CD14-positive monocyte (primary cell): ENCODE results near the gene PEX19. TPM values are rescaled to one million over a fixed set of nuclear protein-coding genes. Genes with fewer than 3 reads are reported as not detected.

Source experiments
- DNase-seq, 3 donors: peaks; one replicate each; pipeline ENCODE4 v3.0.0-alpha.2; 2011 to 2022
- H2AFZ ChIP-seq: 2 replicates; pipeline ENCODE4 v1.6.0; 2012; ENCODE audit warnings: mild to moderate bottlenecking, low read depth, low read length, inconsistent platforms; ENCODE audit not compliant: insufficient read depth, poor library complexity, severe bottlenecking
- H3K27ac ChIP-seq, 2 donors: 1 replicate in 1 of 2; 2 replicates in 1 of 2; pipeline ENCODE4 v1.5.1; 2012 to 2013; ENCODE audit warnings: low read length in 2 of 2, control low read depth in 1 of 2, inconsistent platforms in 1 of 2, low read depth in 1 of 2, mild to moderate bottlenecking in 1 of 2
- H3K27me3 ChIP-seq, 2 donors: one replicate each; pipeline versions ENCODE4 v1.6.0 to v1.6.1; 2011 to 2013; ENCODE audit warnings: low read length in 2 of 2; ENCODE audit not compliant: control insufficient read depth in 2 of 2, insufficient read depth in 2 of 2
- H3K36me3 ChIP-seq, 2 donors: replicated peaks in 1 of 2; 1 replicate in 1 of 2; 2 replicates in 1 of 2; pipeline versions ENCODE4 v1.5.1 to v1.6.1; 2012 to 2013; ENCODE audit warnings: low read length in 2 of 2, control low read depth in 1 of 2, inconsistent platforms in 1 of 2, mild to moderate bottlenecking in 1 of 2; ENCODE audit not compliant: insufficient read depth in 2 of 2, control insufficient read depth in 1 of 2
- H3K4me1 ChIP-seq, 2 donors: 1 replicate in 1 of 2; 2 replicates in 1 of 2; pipeline versions ENCODE4 v1.5.1 to v1.6.1; 2012 to 2013; ENCODE audit warnings: low read length in 2 of 2, control low read depth in 1 of 2, inconsistent platforms in 1 of 2, mild to moderate bottlenecking in 1 of 2, moderate library complexity in 1 of 2; ENCODE audit not compliant: insufficient read depth in 2 of 2, control insufficient read depth in 1 of 2
- H3K4me2 ChIP-seq: replicated peaks from 2 replicates; pipeline ENCODE3; 2012; ENCODE audit warnings: low read length, moderate library complexity, mild to moderate bottlenecking; ENCODE audit not compliant: poor library complexity, severe bottlenecking; ENCODE audit errors: extremely low read depth
- H3K4me3 ChIP-seq, 3 experiments: fragments of 200-600 bp in 1 of 3; sonication (generic) in 1 of 3; replicated peaks in 1 of 3; 1 replicate in 2 of 3; 2 replicates in 1 of 3; pipeline ENCODE4 v1.5.1; 2011 to 2013; ENCODE audit warnings: low read length in 3 of 3, mild to moderate bottlenecking in 3 of 3, control low read depth in 2 of 3, low read depth in 2 of 3, inconsistent platforms in 1 of 3, moderate library complexity in 1 of 3
- H3K79me2 ChIP-seq: 2 replicates; pipeline ENCODE4 v1.6.0; 2012; ENCODE audit warnings: mild to moderate bottlenecking, control low read depth, inconsistent platforms, low read length, moderate library complexity; ENCODE audit not compliant: insufficient read depth
- H3K9ac ChIP-seq: 2 replicates; pipeline ENCODE4 v1.6.0; 2017; ENCODE audit warnings: low read length, mild to moderate bottlenecking; ENCODE audit not compliant: insufficient read depth, poor library complexity, severe bottlenecking
- H3K9me3 ChIP-seq, 2 donors: replicated peaks in 1 of 2; 1 replicate in 1 of 2; 2 replicates in 1 of 2; pipeline versions ENCODE4 v1.5.1 to v1.6.1; 2012 to 2013; ENCODE audit warnings: low read length in 2 of 2, control low read depth in 1 of 2; ENCODE audit not compliant: control insufficient read depth in 1 of 2, insufficient read depth in 1 of 2
- H4K20me1 ChIP-seq: 2 replicates; pipeline ENCODE4 v1.6.0; 2012; ENCODE audit warnings: mild to moderate bottlenecking, low read length, control low read depth, moderate library complexity; ENCODE audit not compliant: insufficient read depth
- H3K27ac Mint-ChIP-seq, 7 donors: one replicate each; pipeline ENCODE4 v1.8.0; 2020; ENCODE audit warnings: mild to moderate bottlenecking in 7 of 7, mixed read lengths in 7 of 7, moderate library complexity in 6 of 7, inconsistent platforms in 2 of 7
- H3K27me3 Mint-ChIP-seq, 3 donors: one replicate each; pipeline ENCODE4 v1.8.0; 2021 to 2022; ENCODE audit warnings: low read depth in 3 of 3, mild to moderate bottlenecking in 3 of 3, mixed read lengths in 3 of 3, moderate library complexity in 3 of 3, inconsistent platforms in 1 of 3
- H3K36me3 Mint-ChIP-seq, 2 donors: one replicate each; pipeline ENCODE4 v1.8.0; 2020; ENCODE audit warnings: mixed read lengths in 2 of 2, inconsistent platforms in 1 of 2, mild to moderate bottlenecking in 1 of 2
- H3K4me1 Mint-ChIP-seq: one replicate; pipeline ENCODE4 v1.8.0; 2020; ENCODE audit warnings: mild to moderate bottlenecking, mixed read lengths
- H3K4me3 Mint-ChIP-seq, 2 donors: one replicate each; pipeline ENCODE4 v1.8.0; 2020; ENCODE audit warnings: mild to moderate bottlenecking in 2 of 2, mixed read lengths in 2 of 2, moderate library complexity in 1 of 2
- H3K9me3 Mint-ChIP-seq, 7 donors: one replicate each; pipeline ENCODE4 v1.8.0; 2020 to 2022; ENCODE audit warnings: mixed read lengths in 7 of 7, mild to moderate bottlenecking in 6 of 7, moderate library complexity in 6 of 7, inconsistent platforms in 2 of 7
- WGBS: methylation state at CpG from one replicate; pipeline ENCODE4 v1.1.5; 2013; ENCODE audit warnings: missing lambda C conversion rate; ENCODE audit not compliant: insufficient coverage; 5-methylcytosine and 5-hydroxymethylcytosine counted together
- intact Hi-C, 2 donors: fragments of 100-400 bp; cut with micrococcal nuclease; formaldehyde crosslinking; loops; one replicate each; pipeline versions ENCODE4 v1.15.0 to v1.15.1; 2023
- polyA plus RNA-seq, 3 donors: library from polyadenylated mRNA; depleted of rRNA in 1 of 3; unstranded in 2 of 3; stranded (reverse) in 1 of 3; fragments of 300-500 nt in 2 of 3; fragments of >200 nt in 1 of 3; fragmentation: Illumina TruSeq in 2 of 3; gene quantifications; 1 replicate in 2 of 3; 2 replicates in 1 of 3; pipeline ENCODE4 v1.2.3, GENCODE V29; 2012 to 2021
- small RNA-seq: library from RNA; depleted of rRNA; stranded (forward); fragments of <200 nt; gene quantifications from one replicate; pipeline ENCODE3, GENCODE V24; 2012; ENCODE audit warnings: low read depth; ENCODE audit not compliant: insufficient read length
- TF ChIP-seq, protein P1 (sequence below): fragments of 200-600 bp; IDR thresholded peaks from one replicate; pipeline ENCODE4 v1.8.0; 2022; ENCODE audit warnings: antibody characterized with exemption, mild to moderate bottlenecking

Gene PEX19
- polyA plus RNA-seq, 3 donors: 17.4 to 38.2 (median 37.4) TPM

GRCh38 chr1:160227034-160227433, 57.9 kb downstream of the PEX19 start:
- H3K27ac Mint-ChIP-seq: peak overlapping the region in 1 of 7 donors; percentile 15

More at GRCh38 chr1:160227034-160227433, 57.9 kb downstream of the PEX19 start:
- no peak overlapping the region for H3K4me2 ChIP-seq
- intact Hi-C loops: no loop called here
- H3K27ac ChIP-seq: no peak overlapping the region
- H3K27me3 ChIP-seq: no peaks in the 10 kb centered on the region
- Mint-ChIP-seq H3K4me3 (no peak overlapping the region), H3K36me3 (peaks cover 41 to 76% of the 10 kb centered on the region in 2 donors), H3K27me3 (no peaks in the 10 kb centered on the region), H3K4me1 (no peaks in the 10 kb centered on the region), H3K9me3 (no peaks in the 10 kb centered on the region)
- H3K36me3 ChIP-seq: peaks cover 99 to 100% of the 10 kb centered on the region in 2 donors
- DNase-seq: no peak
- H3K9me3 ChIP-seq: no peaks in the 10 kb centered on the region
- TF ChIP-seq, protein P1, sequence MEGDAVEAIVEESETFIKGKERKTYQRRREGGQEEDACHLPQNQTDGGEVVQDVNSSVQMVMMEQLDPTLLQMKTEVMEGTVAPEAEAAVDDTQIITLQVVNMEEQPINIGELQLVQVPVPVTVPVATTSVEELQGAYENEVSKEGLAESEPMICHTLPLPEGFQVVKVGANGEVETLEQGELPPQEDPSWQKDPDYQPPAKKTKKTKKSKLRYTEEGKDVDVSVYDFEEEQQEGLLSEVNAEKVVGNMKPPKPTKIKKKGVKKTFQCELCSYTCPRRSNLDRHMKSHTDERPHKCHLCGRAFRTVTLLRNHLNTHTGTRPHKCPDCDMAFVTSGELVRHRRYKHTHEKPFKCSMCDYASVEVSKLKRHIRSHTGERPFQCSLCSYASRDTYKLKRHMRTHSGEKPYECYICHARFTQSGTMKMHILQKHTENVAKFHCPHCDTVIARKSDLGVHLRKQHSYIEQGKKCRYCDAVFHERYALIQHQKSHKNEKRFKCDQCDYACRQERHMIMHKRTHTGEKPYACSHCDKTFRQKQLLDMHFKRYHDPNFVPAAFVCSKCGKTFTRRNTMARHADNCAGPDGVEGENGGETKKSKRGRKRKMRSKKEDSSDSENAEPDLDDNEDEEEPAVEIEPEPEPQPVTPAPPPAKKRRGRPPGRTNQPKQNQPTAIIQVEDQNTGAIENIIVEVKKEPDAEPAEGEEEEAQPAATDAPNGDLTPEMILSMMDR: no peak
- H3K4me1 ChIP-seq: no peaks in the 10 kb centered on the region
- H2AFZ ChIP-seq: no peak overlapping the region
- no peaks in the 10 kb centered on the region for H4K20me1 ChIP-seq
- H3K79me2 ChIP-seq: no peaks in the 10 kb centered on the region
- H3K9ac ChIP-seq: no peak overlapping the region
- WGBS: 100% methylated on average over 4 of the region's 4 CpGs
- H3K4me3 ChIP-seq: no peak overlapping the region

Small RNA genes lying within 50 kb of the gene (small RNA-seq; reads per million reads assigned to genes)
- not detected for gene RF00019

Other genes starting within 250 kb of the PEX19 start
- gene KCNJ10, start 215.0 kb downstream of the PEX19 start, polyA plus RNA-seq: under 1 TPM in 1 of 3 donors, not detected in 2; 0.23 TPM
- gene KCNJ9, start 203.6 kb downstream of the PEX19 start, polyA plus RNA-seq: not detected
- 10 to 100 TPM in 2 of 3 donors, 1 to 10 TPM in 1; 9.6 to 23.9 (median 10.8) TPM for gene IGSF8, start 186.5 kb downstream of the PEX19 start, polyA plus RNA-seq
- gene ATP1A2, start 169.4 kb downstream of the PEX19 start, polyA plus RNA-seq: under 1 TPM in 1 of 3 donors, not detected in 2; 0.03 TPM
- gene ATP1A4, start 133.5 kb downstream of the PEX19 start, polyA plus RNA-seq: 10 to 100 TPM in 1 of 3 donors, under 1 TPM in 1, not detected in 1; 1.00 to 16.0 TPM
- gene CASQ1, start 94.6 kb downstream of the PEX19 start, polyA plus RNA-seq: 10 to 100 TPM in 1 of 3 donors, under 1 TPM in 1, not detected in 1; 0.09 to 11.1 TPM
- 100 to 1,000 TPM in 1 of 3 donors, 10 to 100 TPM in 2; 23.6 to 163 (median 38.1) TPM for gene PEA15, start 79.7 kb downstream of the PEX19 start, polyA plus RNA-seq
- 100 to 1,000 TPM in 1 of 3 donors, 10 to 100 TPM in 2; 35.5 to 205 (median 44.6) TPM for gene DCAF8, start 22.6 kb downstream of the PEX19 start, polyA plus RNA-seq
- 100 to 1,000 TPM in 2 of 3 donors, 10 to 100 TPM in 1; 76.7 to 199 (median 195) TPM for gene COPA, start 58.1 kb upstream of the PEX19 start, polyA plus RNA-seq
- 100 to 1,000 TPM; 125 to 238 (median 145) TPM for gene NCSTN, start 58.2 kb upstream of the PEX19 start, polyA plus RNA-seq
- gene NHLH1, start 81.9 kb upstream of the PEX19 start, polyA plus RNA-seq: 1 to 10 TPM in 1 of 3 donors, not detected in 2; 1.0 TPM
- under 1 TPM in 1 of 3 donors, not detected in 2; 0.01 TPM for gene VANGL2, start 115.4 kb upstream of the PEX19 start, polyA plus RNA-seq
- under 1 TPM; 0.32 to 0.72 (median 0.50) TPM for gene SLAMF6, start 238.1 kb upstream of the PEX19 start, polyA plus RNA-seq